HG02642 (cell line): ENCODE data around the gene OR8J3.
"Not testable (repeated sequence)": the region's sequence is repeated elsewhere in the genome, so short reads cannot be mapped to it uniquely, and the experiment has no call there.

Source experiments
- ATAC-seq: cut with Tn5 transposase; IDR thresholded peaks from one replicate; pipeline ENCODE4 v1.9.1; 2021; ENCODE audit warnings: mild to moderate bottlenecking; ENCODE audit not compliant: unreplicated experiment, poor library complexity

OR8J3 gene

GRCh38 chr11:56140151-56140661 lies at the start of gene OR8J3:
TSS of gene OR8J3 (minus strand) at chr11:56140201. CDS start at chr11:56137718, 2,483 bp downstream.
- no peak for ATAC-seq

DNA sequence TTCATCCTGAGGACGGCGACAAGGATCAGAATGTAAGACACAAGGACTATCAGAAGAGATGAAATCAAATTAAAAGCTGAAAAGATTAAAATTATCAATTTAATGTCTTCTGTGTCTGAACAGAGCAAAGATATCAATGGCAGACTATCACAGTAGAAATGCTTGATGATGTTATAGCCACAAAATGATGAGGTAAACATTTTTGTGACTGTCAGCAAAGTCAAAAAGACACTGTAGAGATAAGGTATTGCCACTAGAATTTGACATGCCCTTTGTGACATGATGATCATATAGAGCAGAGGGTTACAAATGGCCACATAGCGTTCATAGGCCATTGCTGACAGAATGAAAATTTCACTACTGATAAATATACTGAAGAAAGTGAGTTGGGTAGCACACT lies 48.6 kb upstream of the OR8J3 start:
- ATAC-seq = no peak

GRCh38 chr11:56183459-56183858 lies 43.5 kb upstream of the OR8J3 start:
- ATAC-seq = no peak

GRCh38 chr11:56176318-56176717 lies 36.3 kb upstream of the OR8J3 start, which contains the start of gene OR5J2:
TSS of gene OR5J2 (plus strand) at chr11:56176618. CDS start at chr11:56176618, 0 bp downstream.
- ATAC-seq = no peak

DNA sequence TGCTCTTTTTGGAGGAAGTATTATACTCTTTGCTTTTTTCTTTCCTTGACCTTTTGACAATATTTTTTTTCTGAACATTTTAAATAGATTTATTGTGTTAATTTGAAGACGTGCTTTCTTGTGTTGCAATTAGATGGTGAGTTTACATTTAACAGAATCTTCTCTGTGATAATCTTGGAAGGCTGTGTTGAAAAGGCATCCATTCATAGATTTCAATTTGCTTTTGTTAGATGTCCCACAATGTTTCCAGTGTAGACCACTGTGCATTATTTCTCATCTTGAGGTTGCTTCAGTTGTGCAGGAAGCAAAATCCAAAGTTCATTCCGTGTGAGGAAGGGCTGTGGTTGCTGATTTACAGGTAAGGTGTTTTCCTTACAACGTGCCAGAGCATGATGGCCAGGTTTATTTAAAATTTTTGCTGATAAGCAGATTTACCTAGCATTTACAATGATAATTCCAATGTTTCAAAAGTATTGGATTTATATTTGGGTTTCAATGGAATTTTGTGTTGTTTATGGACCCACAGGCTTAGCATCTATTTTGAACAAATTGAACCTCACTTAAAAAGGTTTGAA lies 32.3 kb upstream of the OR8J3 start:
- ATAC-seq = no peak

DNA sequence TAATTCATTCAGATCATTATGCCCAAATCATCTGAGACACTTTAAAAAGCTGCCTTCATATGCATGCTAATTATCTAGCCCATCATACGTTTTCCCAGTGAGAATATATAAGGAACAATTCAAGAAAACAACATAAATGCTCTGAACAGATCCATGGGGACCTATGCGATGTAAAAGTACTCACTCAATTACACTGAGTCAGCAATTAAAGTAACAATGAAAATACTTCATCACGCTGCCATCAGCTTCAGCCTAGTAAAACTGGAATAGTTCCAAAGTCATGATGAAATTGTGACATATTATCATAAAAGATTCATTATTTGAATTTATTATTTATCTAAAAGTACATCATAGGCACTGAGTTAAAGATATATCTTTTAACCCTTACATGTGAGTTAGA lies 23.8 kb upstream of the OR8J3 start:
- ATAC-seq = no peak

DNA sequence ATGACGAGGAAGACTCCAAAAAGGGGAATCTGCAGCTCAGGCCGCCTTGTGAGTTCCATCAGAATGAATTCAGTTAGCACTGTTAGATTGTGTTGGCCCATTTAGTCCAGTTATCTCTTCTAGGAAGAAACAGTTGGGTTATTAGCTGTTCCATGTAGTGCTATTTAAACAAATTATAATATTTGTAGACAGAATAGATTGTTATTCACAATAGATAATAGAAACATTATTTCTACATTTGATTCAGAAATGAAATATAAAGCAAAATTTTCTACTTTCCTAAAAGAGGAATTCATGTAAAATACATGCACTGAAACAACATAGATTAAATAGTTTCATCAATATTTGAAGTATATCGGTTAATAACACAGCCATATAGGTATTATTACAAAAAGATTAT lies 20.2 kb upstream of the OR8J3 start, which contains the start of gene OR8K5:
Gene OR8K5 (minus strand): TSS at position 101 of the 400 bp plus-strand sequence. CDS start 0 bp downstream, at position 101.
- no peak for ATAC-seq

GRCh38 chr11:56152333-56152732 lies 12.3 kb upstream of the OR8J3 start:
- ATAC-seq = no peak

GRCh38 chr11:56151376-56151775 lies 11.4 kb upstream of the OR8J3 start:
- ATAC-seq = no peak

GRCh38 chr11:56143681-56144080 lies 3.7 kb upstream of the OR8J3 start:
- not testable (repeated sequence) for ATAC-seq

GRCh38 chr11:56122073-56122472 lies 17.9 kb downstream of the OR8J3 start, which contains the start of gene OR8H3:
TSS of gene OR8H3 (plus strand) at chr11:56122373. CDS start at chr11:56122373, 0 bp downstream.
- ATAC-seq = no peak

DNA sequence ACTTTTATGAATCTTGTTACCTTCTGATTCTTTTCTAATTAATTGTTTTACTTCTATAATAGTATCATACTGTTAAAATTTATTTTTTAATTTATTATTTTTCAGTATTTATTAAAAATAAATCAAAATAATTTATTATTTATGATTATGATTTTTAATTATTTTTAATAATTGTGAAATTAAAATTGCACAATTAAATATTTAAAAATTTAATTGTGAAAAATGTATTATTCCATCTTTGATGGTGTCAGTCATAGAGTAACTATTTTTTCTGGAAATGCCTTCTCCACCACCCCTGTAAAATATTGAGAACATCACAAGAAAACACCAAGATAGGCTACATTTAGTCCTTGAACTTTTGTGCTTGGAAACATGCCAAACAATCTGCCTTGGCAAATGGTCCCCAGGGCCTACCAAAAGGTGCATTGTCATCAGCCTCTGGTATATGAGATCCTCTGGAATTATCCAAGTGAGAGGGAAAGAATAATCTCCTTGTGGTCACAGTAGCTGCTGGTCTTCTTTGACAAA lies 36.7 kb downstream of the OR8J3 start, which contains the start of gene OR8H2:
Gene OR8H2 (plus strand): TSS at position 478 of the 528 bp plus-strand sequence. CDS start 1,356 bp downstream, outside the sequence.
- ATAC-seq = no peak

- ATAC-seq = no peak
These were observed 47.0 kb downstream of the OR8J3 start, which contains the start of gene OR8I2 for GRCh38 chr11:56093008-56093407. TSS of gene OR8I2 (plus strand) at chr11:56093308. CDS start at chr11:56093308, 0 bp downstream.

DNA sequence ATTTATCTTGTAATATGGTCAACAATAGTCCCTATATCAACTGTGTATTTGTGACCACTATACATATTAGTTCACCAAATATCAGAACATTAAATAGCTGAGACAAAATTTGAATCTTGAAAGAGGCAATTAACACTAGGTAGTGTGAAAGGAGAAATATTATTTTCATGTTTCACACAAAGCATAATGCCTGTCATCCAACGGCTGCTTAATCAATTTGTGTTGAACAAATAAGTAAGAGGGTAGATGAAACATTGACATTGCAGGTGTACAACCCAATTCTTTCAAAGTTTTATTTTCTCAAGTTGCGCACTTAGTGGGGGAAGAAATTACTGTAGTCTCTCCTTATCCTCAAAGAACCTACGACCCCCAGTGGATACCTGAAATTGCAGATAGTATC lies 50.3 kb downstream of the OR8J3 start:
- ATAC-seq = no peak
